Measurements from ENCODE around the gene NKIRAS2. TPM values are rescaled to one million over a fixed set of nuclear protein-coding genes. Genes with fewer than 3 reads are reported as not detected.

NKIRAS2 gene
- total RNA-seq, 2 experiments from 2014 or later, result 23.3 to 25.5 TPM

DNA sequence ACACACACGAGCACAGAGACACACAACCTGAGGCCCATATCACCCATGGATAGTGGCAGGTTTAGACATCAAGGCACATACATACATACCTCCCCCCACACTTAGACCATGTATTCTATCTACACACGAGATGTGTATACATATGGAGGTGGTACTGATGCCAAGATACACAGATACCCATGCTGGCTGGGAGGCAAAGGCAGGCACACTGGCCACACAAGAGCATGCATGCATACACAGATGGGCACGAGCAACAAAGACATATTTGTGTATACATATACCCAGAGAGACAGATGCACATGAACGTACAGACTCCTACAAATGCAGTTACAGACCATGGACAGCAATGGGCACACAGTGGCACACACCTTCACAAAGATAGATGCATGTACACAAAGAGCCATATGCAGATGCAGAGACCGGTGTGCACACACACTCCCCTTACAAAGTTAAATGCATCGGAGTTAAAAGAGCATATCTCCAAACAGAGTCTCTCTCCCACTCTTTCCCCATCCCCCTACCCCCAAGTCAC, 32.5 kb downstream of the NKIRAS2 start:
- Mint-ChIP-seq H3K9me3 (no peaks in the 10 kb centered on the region), H3K4me3 (no peak overlapping the region), H3K27me3 (peaks cover 58% of the 10 kb centered on the region), H3K4me1 (peaks cover 10% of the 10 kb centered on the region), H3K36me3 (ENCODE audit: low read depth) (no peaks in the 10 kb centered on the region), H3K27ac (no peak overlapping the region)
- CTCF ChIA-PET, result interaction anchor here (1.6 kb wide), 2 partner anchors 11 to 13 kb away, joined by 3 to 4 read pairs; no protein-coding TSS in a partner anchor
- POLR2A ChIA-PET, result no interaction called here
- no peak for DNase-seq

- DNase-seq, result no peak
- Mint-ChIP-seq H3K36me3 (ENCODE audit: low read depth) (no peaks in the 10 kb centered on the region), H3K27me3 (peaks cover 49% of the 10 kb centered on the region), H3K27ac (no peak overlapping the region), H3K4me1 (peaks cover 10% of the 10 kb centered on the region), H3K9me3 (no peaks in the 10 kb centered on the region), H3K4me3 (no peak overlapping the region)
- CTCF ChIA-PET, result interaction anchor here (1.6 kb wide), 1 partner anchor 28 kb away, joined by 7 read pairs; no protein-coding TSS in a partner anchor
- POLR2A ChIA-PET, result no interaction called here
Measured at GRCh38 chr17:42053731-42054500, 34.0 kb downstream of the NKIRAS2 start.

DNA sequence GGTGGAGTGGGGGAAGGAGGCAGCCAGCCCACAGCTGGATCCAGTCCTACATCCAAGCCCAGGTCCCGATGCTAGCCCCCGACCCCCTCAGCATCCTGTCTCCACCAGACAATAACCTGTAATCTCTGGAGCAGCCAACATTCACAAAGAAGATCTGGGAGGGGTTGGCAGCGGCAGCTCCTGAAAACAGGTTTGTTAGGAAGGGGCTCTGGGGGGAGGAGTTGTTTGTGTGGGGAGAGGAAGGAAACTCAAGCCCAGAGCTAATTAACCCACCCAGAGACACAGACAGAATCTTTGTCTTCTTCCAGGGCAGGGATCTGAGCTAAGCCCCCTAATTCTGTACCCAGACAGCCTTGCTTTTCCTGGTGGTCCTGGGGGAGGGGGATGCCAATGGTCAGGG, 35.1 kb downstream of the NKIRAS2 start:
- H3K27ac Mint-ChIP-seq, result no peak overlapping the region
- H3K4me3 Mint-ChIP-seq, result no peak overlapping the region
- ChIA-PET POLR2A (no interaction called here), CTCF (interaction anchor here (0.6 to 1.6 kb wide), 6 partner anchors 11 to 126 kb away, joined by 3 to 7 read pairs (median 4); no protein-coding TSS in a partner anchor)
- no peaks in the 10 kb centered on the region for H3K36me3 Mint-ChIP-seq (ENCODE audit: low read depth)
- peaks cover 7% of the 10 kb centered on the region for H3K4me1 Mint-ChIP-seq
- peaks cover 39% of the 10 kb centered on the region for H3K27me3 Mint-ChIP-seq
- DNase-seq, result no peak
- no peaks in the 10 kb centered on the region for H3K9me3 Mint-ChIP-seq

GRCh38 chr17:42055496-42055895, 35.6 kb downstream of the NKIRAS2 start:
- Mint-ChIP-seq H3K27me3 (peaks cover 39% of the 10 kb centered on the region), H3K4me1 (peaks cover 11% of the 10 kb centered on the region), H3K9me3 (no peaks in the 10 kb centered on the region), H3K36me3 (ENCODE audit: low read depth) (no peaks in the 10 kb centered on the region), H3K27ac (no peak overlapping the region), H3K4me3 (no peak overlapping the region)
- ChIA-PET CTCF (interaction anchor here (0.6 to 1.6 kb wide), 5 partner anchors 10 to 126 kb away, joined by 3 to 4 read pairs (median 3); no protein-coding TSS in a partner anchor), POLR2A (interaction anchor here (0.6 kb wide), 1 partner anchor 30 kb away, joined by 6 read pairs; no protein-coding TSS in a partner anchor)
- no peak for DNase-seq

DNA sequence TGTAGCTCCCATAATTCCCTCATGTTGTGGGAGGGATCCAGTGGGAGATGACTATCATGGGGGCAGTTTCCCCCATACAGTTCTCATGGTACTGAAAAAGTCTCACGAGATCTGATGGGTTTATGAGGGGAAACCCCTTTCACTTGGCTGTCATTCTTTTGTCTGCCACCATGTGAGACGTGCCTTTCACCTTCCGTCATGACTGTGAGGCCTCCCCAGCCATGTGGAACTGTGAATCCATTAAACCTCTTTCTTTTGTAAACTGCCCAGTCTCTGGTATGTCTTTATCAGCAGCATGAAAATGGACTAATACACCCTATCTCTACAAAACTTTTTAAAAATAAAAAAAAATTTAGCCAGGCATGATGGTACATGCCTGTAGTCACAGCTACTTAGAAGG, 36.7 kb downstream of the NKIRAS2 start:
- POLR2A ChIA-PET, result no interaction called here
- no peaks in the 10 kb centered on the region for H3K36me3 Mint-ChIP-seq (ENCODE audit: low read depth)
- H3K27ac Mint-ChIP-seq, result no peak overlapping the region

DNA sequence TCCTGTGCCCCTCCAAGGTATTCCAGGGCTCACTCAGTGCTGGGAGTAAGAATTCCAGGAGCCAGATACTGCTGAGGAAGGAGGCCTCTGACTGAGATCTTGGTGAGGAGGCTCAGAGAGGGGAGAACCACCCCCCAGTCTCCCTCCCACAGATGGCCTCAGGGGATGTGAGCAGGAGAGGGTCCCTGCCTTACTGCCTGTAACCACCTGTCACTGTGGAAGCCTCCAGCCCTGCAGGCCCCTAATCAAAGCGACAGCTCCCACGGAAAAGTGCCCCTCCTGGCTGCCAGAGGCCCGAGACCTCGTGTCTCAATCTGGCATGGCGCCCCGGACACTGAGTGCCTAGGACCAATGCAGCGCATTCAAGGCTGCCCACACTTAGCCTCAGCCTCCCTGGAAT, 38.2 kb downstream of the NKIRAS2 start:
- Mint-ChIP-seq H3K9me3 (no peaks in the 10 kb centered on the region), H3K27me3 (peaks cover 17% of the 10 kb centered on the region), H3K4me3 (no peak overlapping the region), H3K27ac (no peak overlapping the region), H3K4me1 (peaks cover 11% of the 10 kb centered on the region), H3K36me3 (ENCODE audit: low read depth) (no peaks in the 10 kb centered on the region)
- no peak for DNase-seq
- ChIA-PET POLR2A (interaction anchor here (0.6 kb wide), 1 partner anchor 23 kb away, joined by 4 read pairs; no protein-coding TSS in a partner anchor), CTCF (interaction anchor here (0.5 kb wide), 1 partner anchor 158 kb away, joined by 4 read pairs; no protein-coding TSS in a partner anchor)

More for the DNA sequence above, 36.7 kb downstream of the NKIRAS2 start:
- H3K4me1 Mint-ChIP-seq, result peaks cover 5% of the 10 kb centered on the region
- H3K9me3 Mint-ChIP-seq, result no peaks in the 10 kb centered on the region
- peaks cover 29% of the 10 kb centered on the region for H3K27me3 Mint-ChIP-seq
- H3K4me3 Mint-ChIP-seq, result no peak overlapping the region
- CTCF ChIA-PET, result interaction anchor here (0.8 to 1.6 kb wide), 6 partner anchors 9 to 253 kb away, joined by 3 to 4 read pairs (median 3); partner anchors contain the start of gene ACLY
- DNase-seq, result no peak

DNA sequence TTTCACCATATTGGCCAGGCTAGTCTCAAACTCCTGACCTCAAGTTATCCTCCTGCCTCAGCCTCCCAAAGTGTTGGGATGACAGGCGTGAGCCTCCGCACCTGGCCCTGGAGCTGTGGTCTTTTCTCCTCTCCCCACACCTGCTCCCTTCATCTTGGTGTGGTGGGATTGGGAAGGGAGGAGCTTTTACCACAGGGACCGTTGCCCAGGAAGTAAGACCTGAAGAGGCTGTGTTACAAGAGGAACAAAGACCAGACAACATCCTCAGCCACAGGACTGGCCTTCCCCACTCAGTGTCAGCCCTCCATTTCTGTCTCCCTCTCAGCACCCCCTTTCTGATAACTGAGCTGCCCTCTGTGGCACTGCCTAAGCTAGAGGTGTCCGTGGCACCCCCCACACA, 39.9 kb downstream of the NKIRAS2 start:
- Mint-ChIP-seq H3K27ac (no peak overlapping the region), H3K36me3 (ENCODE audit: low read depth) (no peaks in the 10 kb centered on the region)

GRCh38 chr17:42060231-42060630, 40.3 kb downstream of the NKIRAS2 start:
- Mint-ChIP-seq H3K27ac (no peak overlapping the region), H3K36me3 (ENCODE audit: low read depth) (no peaks in the 10 kb centered on the region), H3K9me3 (no peaks in the 10 kb centered on the region), H3K4me1 (peaks cover 32% of the 10 kb centered on the region), H3K4me3 (no peak overlapping the region), H3K27me3 (no peaks in the 10 kb centered on the region)
- ChIA-PET POLR2A (no interaction called here), CTCF (interaction anchor here (1.0 to 1.2 kb wide), 2 partner anchors 21 to 35 kb away, joined by 3 read pairs; no protein-coding TSS in a partner anchor)
- DNase-seq, result no peak

More for the DNA sequence above, 39.9 kb downstream of the NKIRAS2 start:
- Mint-ChIP-seq H3K9me3 (no peaks in the 10 kb centered on the region), H3K4me1 (peaks cover 28% of the 10 kb centered on the region), H3K27me3 (peaks cover 3% of the 10 kb centered on the region), H3K4me3 (no peak overlapping the region)
- no peak for DNase-seq
- ChIA-PET POLR2A (no interaction called here), CTCF (interaction anchor here (1.2 to 1.3 kb wide), 2 partner anchors 13 to 34 kb away, joined by 3 to 5 read pairs; no protein-coding TSS in a partner anchor)

DNA sequence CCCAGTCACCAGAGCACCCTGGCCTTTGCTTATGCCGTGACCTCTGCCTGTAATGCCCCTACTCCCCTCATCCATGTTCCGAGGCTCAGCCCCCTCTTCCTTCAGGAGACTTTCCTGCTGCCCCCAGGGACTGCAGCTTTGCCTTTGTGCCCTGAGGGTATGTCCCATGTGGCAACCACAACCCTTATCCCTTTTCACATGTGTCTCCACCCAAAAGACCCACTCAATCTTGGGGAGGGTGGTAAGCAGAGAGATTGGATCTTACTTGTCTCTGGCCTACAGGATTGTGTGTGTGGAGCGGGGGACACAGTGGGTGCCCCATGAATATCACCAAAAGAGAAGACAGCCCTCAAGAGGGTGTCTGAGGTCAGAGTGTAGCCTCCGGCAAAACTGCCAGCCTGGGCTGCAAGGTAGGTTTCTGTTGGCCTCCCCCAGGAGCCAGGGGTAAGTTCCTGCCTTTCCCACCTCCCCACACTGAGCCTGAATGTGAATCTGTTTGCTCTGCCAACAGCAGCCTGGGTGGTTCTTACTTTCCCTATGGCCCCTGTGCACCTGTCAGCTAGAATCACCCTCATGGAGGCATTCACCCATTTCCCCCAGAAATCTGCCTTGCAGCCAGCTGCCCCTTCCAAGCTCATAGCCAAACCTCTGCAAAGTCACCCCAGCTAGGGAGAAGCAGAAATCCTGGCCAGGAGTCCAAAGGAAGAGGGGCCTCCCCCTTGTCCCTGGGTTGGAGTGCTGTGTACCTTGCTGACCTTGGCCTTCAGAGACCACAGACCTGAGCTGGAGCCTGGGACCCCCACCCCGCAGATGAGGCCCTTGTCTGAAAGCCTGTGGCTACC, 42.0 kb downstream of the NKIRAS2 start:
- H3K27ac Mint-ChIP-seq, result no peak overlapping the region
- no peak overlapping the region for H3K4me3 Mint-ChIP-seq
- H3K4me1 Mint-ChIP-seq, result peaks cover 34% of the 10 kb centered on the region
- ChIA-PET POLR2A (interaction anchor here (0.5 kb wide), 1 partner anchor 155 kb away, joined by 3 read pairs; no protein-coding TSS in a partner anchor), CTCF (interaction anchor here (0.6 to 1.0 kb wide), 3 partner anchors 10 to 66 kb away, joined by 3 to 4 read pairs (median 3); partner anchors contain the start of gene NKIRAS2)
- DNase-seq, result no peak
- no peaks in the 10 kb centered on the region for H3K27me3 Mint-ChIP-seq
- no peaks in the 10 kb centered on the region for H3K36me3 Mint-ChIP-seq (ENCODE audit: low read depth)
- no peaks in the 10 kb centered on the region for H3K9me3 Mint-ChIP-seq

GRCh38 chr17:42062681-42063080, 42.8 kb downstream of the NKIRAS2 start:
- CTCF ChIA-PET, result interaction anchor here (0.6 to 1.0 kb wide), 2 partner anchors 9 to 65 kb away, joined by 3 to 4 read pairs; no protein-coding TSS in a partner anchor
- H3K27ac Mint-ChIP-seq, result no peak overlapping the region

DNA sequence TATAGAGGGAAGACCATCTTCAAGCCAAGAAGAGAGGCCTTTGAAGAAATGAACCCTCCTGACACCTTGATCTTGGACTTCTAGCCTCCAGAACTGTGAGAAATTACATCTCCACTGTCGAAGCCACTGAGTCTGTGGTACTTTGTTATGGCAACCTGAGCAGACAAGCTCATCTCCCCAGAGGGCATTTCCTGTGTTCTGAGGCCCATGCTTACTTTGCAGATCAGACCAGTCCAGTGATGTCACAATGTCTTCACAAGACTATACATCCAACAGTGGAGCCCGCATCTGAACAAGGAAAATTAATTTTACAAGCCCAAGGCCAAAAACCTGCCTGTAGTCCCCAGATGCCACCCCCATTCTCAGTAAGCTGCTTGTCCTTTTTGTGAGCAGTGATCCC, 45.3 kb downstream of the NKIRAS2 start:
- Mint-ChIP-seq H3K4me3 (no peak overlapping the region), H3K36me3 (ENCODE audit: low read depth) (no peaks in the 10 kb centered on the region), H3K27ac (no peak overlapping the region), H3K4me1 (peaks cover 31% of the 10 kb centered on the region), H3K9me3 (no peaks in the 10 kb centered on the region), H3K27me3 (no peaks in the 10 kb centered on the region)
- DNase-seq, result peak; percentile 34
- CTCF ChIA-PET, result interaction anchor here (0.5 to 3.6 kb wide), 16 partner anchors 8 to 298 kb away, joined by 3 to 12 read pairs (median 4); partner anchors contain the start of genes DHX58, KCNH4 and NKIRAS2
- POLR2A ChIA-PET, result interaction anchor here (0.6 kb wide), 1 partner anchor 213 kb away, joined by 3 read pairs; no protein-coding TSS in a partner anchor

More at GRCh38 chr17:42062681-42063080, 42.8 kb downstream of the NKIRAS2 start:
- Mint-ChIP-seq H3K4me3 (no peak overlapping the region), H3K9me3 (no peaks in the 10 kb centered on the region), H3K36me3 (ENCODE audit: low read depth) (no peaks in the 10 kb centered on the region), H3K27me3 (no peaks in the 10 kb centered on the region), H3K4me1 (peaks cover 34% of the 10 kb centered on the region)
- no peak for DNase-seq
- POLR2A ChIA-PET, result no interaction called here
